ENCODE measurements around the gene KRTAP2-3.

DNA sequence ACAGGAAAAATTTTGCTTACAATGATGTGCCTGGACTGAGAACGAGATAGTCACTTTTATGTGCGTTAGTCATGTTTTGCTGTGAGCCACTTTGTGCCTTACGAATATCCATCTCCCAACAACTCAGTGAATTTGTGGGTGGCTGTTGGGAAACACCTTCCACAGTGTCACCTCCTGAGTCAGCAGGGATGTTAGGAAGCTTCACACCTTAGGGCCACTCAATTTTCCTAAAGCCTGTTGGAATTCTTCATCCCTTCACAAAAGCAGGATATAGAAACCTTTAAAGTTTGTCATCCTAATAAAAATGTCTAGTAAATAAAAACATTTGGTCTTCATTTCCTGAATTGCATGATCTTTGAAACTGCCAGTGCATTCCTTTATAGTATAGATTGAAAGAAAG, 46.7 kb downstream of the KRTAP2-3 start:
- TF ChIP-seq, protein P1, sequence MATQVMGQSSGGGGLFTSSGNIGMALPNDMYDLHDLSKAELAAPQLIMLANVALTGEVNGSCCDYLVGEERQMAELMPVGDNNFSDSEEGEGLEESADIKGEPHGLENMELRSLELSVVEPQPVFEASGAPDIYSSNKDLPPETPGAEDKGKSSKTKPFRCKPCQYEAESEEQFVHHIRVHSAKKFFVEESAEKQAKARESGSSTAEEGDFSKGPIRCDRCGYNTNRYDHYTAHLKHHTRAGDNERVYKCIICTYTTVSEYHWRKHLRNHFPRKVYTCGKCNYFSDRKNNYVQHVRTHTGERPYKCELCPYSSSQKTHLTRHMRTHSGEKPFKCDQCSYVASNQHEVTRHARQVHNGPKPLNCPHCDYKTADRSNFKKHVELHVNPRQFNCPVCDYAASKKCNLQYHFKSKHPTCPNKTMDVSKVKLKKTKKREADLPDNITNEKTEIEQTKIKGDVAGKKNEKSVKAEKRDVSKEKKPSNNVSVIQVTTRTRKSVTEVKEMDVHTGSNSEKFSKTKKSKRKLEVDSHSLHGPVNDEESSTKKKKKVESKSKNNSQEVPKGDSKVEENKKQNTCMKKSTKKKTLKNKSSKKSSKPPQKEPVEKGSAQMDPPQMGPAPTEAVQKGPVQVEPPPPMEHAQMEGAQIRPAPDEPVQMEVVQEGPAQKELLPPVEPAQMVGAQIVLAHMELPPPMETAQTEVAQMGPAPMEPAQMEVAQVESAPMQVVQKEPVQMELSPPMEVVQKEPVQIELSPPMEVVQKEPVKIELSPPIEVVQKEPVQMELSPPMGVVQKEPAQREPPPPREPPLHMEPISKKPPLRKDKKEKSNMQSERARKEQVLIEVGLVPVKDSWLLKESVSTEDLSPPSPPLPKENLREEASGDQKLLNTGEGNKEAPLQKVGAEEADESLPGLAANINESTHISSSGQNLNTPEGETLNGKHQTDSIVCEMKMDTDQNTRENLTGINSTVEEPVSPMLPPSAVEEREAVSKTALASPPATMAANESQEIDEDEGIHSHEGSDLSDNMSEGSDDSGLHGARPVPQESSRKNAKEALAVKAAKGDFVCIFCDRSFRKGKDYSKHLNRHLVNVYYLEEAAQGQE (IDR thresholded peaks at IDR 0.05; ENCODE audit: unreplicated experiment) = no peak
- TF ChIP-seq NANOG (IDR thresholded peaks at IDR 0.05; ENCODE audit: borderline replicate concordance) = no peak
- no peak for TF ChIP-seq POLR2AphosphoS5 (IDR thresholded peaks at IDR 0.05; ENCODE audit: low read depth)
- TF ChIP-seq, protein P2, sequence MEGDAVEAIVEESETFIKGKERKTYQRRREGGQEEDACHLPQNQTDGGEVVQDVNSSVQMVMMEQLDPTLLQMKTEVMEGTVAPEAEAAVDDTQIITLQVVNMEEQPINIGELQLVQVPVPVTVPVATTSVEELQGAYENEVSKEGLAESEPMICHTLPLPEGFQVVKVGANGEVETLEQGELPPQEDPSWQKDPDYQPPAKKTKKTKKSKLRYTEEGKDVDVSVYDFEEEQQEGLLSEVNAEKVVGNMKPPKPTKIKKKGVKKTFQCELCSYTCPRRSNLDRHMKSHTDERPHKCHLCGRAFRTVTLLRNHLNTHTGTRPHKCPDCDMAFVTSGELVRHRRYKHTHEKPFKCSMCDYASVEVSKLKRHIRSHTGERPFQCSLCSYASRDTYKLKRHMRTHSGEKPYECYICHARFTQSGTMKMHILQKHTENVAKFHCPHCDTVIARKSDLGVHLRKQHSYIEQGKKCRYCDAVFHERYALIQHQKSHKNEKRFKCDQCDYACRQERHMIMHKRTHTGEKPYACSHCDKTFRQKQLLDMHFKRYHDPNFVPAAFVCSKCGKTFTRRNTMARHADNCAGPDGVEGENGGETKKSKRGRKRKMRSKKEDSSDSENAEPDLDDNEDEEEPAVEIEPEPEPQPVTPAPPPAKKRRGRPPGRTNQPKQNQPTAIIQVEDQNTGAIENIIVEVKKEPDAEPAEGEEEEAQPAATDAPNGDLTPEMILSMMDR (conservative IDR thresholded peaks at IDR 0.05; ENCODE audit: low read depth in 2 of 2) = no peak
- no peak for TF ChIP-seq CREB1 (CRISPR knock-in tag; IDR thresholded peaks at IDR 0.05; ENCODE audit: low read depth)
- TF ChIP-seq EZH2 (IDR thresholded peaks at IDR 0.05; ENCODE audit: low read depth, unreplicated experiment) = no peak

All from GM23338 (cell line).